GM10266 (cell line): ENCODE results near the gene TMEM63A.
"Not testable (repeated sequence)": the region's sequence is repeated elsewhere in the genome, so short reads cannot be mapped to it uniquely, and the experiment has no call there.

Experiments used
- DNase-seq: peaks from one replicate; pipeline ENCODE4 v3.0.0; 2012; ENCODE audit errors: extremely low spot score
- CTCF ChIP-seq: IDR thresholded peaks from 2 replicates; pipeline ENCODE4 v1.5.1; 2012; ENCODE audit warnings: mild to moderate bottlenecking, low read depth; ENCODE audit not compliant: control insufficient read depth, insufficient read depth; ENCODE audit errors: missing control alignments

The TMEM63A gene

GRCh38 chr1:225888898-225889601, 6.9 kb upstream of the TMEM63A start, which contains the start of gene LEFTY1:
Gene LEFTY1 (minus strand): TSS chr1:225889146. CDS start chr1:225889066, 80 bp downstream.
- peak; percentile 15 for DNase-seq
- no peak for TF ChIP-seq CTCF

GRCh38 chr1:225888289-225888897, 6.2 kb upstream of the TMEM63A start:
- DNase-seq, result peak; percentile 22
- no peak for TF ChIP-seq CTCF

DNA sequence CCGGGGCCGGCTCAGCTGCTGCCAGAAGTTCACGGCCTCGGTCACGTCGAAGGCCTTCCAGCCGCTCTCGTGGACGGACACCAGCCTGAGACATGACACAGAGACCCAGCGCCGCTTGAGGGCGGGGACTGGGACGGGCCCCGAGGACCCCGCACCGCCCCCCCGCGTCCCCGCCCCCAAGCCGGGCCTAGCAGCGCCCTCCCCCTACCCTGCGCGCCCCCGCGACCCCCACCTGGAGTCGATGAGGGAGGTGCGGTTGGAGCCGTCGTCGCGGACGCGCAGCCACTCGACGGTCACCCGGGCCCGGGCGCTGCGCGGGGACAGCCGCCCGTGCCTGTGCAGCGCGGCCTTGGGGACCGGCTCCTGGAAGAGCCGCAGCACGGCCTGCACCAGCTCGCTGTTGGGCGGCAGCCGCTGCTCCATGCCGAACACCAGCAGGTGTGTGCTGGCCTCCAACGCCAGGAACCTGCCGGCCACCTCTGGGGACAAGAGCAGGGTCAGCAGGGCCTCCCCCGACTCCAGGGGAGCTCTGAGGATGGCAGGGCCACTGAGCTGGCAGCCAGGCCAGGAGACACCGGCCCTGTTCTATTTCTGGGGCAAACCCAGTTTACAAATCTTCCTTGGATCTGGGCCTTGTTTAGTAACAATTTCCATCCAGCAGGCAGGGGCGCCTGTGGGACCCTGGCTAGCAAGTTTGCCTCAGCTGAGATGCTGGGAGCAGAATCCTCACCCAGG, 5.5 kb upstream of the TMEM63A start:
- not testable (repeated sequence) for DNase-seq

DNA sequence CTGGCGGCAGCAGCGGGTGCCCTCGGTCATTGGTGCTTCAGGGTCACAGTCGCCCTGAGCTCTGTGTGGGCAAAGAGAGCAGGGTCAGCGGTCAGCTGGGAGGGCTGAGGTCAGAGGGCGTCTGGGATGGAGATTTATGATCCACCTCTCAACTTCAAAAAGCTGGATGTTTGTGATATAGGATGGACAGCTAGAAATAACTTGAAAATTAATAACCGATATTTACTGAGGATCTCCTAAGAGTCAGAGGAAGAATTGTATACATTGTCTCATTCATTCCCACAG, 4.8 kb upstream of the TMEM63A start:
- no peak for DNase-seq
- no peak for TF ChIP-seq CTCF

DNA sequence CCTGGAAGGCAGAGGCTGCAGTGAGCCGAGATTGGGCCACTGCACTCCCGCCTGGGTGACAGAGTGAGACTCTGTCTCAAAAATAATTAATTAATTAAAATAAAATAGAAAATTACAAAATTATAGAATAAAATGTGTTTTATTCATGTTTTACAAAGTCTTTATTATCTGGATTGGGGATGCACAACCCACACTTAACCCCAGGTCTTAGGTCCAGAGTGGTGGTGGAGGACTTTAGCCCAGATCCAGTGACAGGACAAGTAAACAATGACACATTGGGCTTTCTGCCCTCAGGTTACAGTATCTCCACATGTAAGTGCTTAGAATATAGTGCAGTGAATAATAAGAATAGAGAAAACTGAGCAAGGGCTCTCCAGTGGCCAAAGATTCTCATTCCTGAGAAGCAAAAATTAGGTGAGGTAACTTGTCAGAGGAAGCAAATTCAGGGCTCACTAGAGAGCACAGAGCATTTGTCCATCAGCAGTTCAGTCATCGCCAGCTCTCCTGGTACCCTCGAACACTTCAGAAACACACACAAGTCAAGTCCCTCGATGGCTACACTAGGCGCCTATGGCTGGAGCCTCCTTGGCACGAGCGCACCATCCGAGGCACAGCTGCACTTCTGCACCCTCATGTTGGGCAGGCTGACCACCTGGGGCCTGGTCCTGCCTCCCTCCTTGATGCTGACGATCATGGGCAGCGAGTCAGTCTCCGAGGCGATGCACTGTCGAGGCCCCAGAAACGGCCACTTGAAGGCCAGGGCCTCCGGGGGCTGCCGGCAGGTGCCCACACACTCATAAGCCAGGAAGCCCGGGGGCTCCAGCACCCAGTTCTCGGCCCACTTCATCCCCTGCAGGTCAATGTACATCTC, 4.2 kb upstream of the TMEM63A start:
- DNase-seq, result peak; percentile 23
- no peak for TF ChIP-seq CTCF

DNA sequence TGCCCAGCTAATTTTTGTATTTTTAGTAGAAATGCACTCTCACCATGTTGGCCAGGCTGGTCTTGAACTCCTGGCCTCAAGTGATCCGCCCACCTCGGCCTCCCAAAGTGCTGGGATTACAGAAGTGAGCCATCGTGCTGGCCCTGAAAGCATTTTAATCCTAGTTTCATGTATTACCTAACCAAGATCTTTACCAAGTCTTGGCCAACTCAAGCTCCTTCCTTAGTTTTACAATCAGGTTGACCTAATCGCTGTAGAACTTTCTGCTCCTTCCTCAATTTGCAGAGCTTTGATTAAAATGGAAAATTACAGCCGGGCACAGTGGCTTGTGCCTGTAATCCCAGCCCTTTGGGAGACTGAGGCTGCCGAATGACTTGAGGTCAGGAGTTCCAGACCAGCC, 3.2 kb upstream of the TMEM63A start:
- no peak for DNase-seq
- TF ChIP-seq CTCF, result no peak

GRCh38 chr1:225883616-225884265, 1.6 kb upstream of the TMEM63A start:
- TF ChIP-seq CTCF, result no peak

More at GRCh38 chr1:225883616-225884265, 1.6 kb upstream of the TMEM63A start:
- DNase-seq, result peak; percentile 29
